H1 (cell line): ENCODE results near the gene CDK4. TPM values are rescaled to one million over a fixed set of nuclear protein-coding genes. Genes with fewer than 3 reads are reported as not detected.

Experiments
- ASH2L ChIP-seq: fragments of 200-600, 300-600 bp; sonication (generic); IDR thresholded peaks from one replicate; pipeline ENCODE4 v1.7.1; 2017; ENCODE audit warnings: low read length
- BACH1 ChIP-seq: IDR thresholded peaks from 2 replicates; pipeline ENCODE4 v1.6.1; 2012; ENCODE audit warnings: low read length, improper control_type of control experiment
- BRCA1 ChIP-seq: IDR thresholded peaks from 2 replicates; pipeline ENCODE4 v1.6.1; 2012; ENCODE audit warnings: low read depth, low read length, improper control_type of control experiment
- CBX5 ChIP-seq: fragments of 300-800, 300-1000 bp; sonication (generic); IDR thresholded peaks from 2 replicates; pipeline ENCODE4 v1.7.1; 2016; ENCODE audit warnings: antibody characterized with exemption, low read length, low read depth
- CEBPB ChIP-seq: IDR thresholded peaks from 2 replicates; pipeline ENCODE4 v1.6.1; 2012; ENCODE audit warnings: low read depth, low read length
- EGR1 ChIP-seq: IDR thresholded peaks from 2 replicates; pipeline ENCODE4 v1.6.1; 2011; ENCODE audit warnings: low read depth, low read length, borderline replicate concordance
- EP300 ChIP-seq, 2 experiments: IDR thresholded peaks; 1 replicate in 1 of 2; 2 replicates in 1 of 2; pipeline ENCODE4 v1.6.1; 2011 to 2012; ENCODE audit warnings: low read depth in 2 of 2, low read length in 2 of 2, mild to moderate bottlenecking in 2 of 2, borderline replicate concordance in 1 of 2, inconsistent platforms in 1 of 2, moderate library complexity in 1 of 2
- EZH2 ChIP-seq: fragments of 200-600 bp; sonication (generic); IDR thresholded peaks from 2 replicates; pipeline ENCODE4 v1.7.1; 2012; ENCODE audit warnings: low read depth, mild to moderate bottlenecking, moderate library complexity, low read length, inconsistent platforms; ENCODE audit not compliant: severe bottlenecking
- HDAC2 ChIP-seq, 2 experiments: fragments of 300-600 bp in 1 of 2; sonication (generic) in 1 of 2; IDR thresholded peaks; 2 replicates each; pipeline ENCODE4 v1.6.1; 2011 to 2012; ENCODE audit warnings: low read depth in 2 of 2, low read length in 2 of 2, mild to moderate bottlenecking in 2 of 2, moderate library complexity in 2 of 2, borderline replicate concordance in 1 of 2, inconsistent platforms in 1 of 2
- HDAC6 ChIP-seq: IDR thresholded peaks from one replicate; pipeline ENCODE4 v1.7.1; 2012; ENCODE audit warnings: low read depth, mild to moderate bottlenecking, inconsistent platforms, low read length, moderate library complexity
- JUN ChIP-seq: IDR thresholded peaks from 2 replicates; pipeline ENCODE4 v1.6.1; 2011; ENCODE audit warnings: low read depth, mild to moderate bottlenecking, improper control_type of control experiment, low read length
- KDM1A ChIP-seq: fragments of 200-600, 300-600 bp; sonication (generic); IDR thresholded peaks from 2 replicates; pipeline ENCODE4 v1.7.1; 2016; ENCODE audit warnings: mild to moderate bottlenecking, low read length, borderline replicate concordance
- MAX ChIP-seq: IDR thresholded peaks from 2 replicates; pipeline ENCODE4 v1.6.1; 2012; ENCODE audit warnings: inconsistent platforms
- NANOG ChIP-seq: IDR thresholded peaks from 2 replicates; pipeline ENCODE4 v1.6.1; 2011; ENCODE audit warnings: low read length, low read depth, mild to moderate bottlenecking, inconsistent platforms; ENCODE audit not compliant: insufficient read depth, poor library complexity, severe bottlenecking
- RAD21 ChIP-seq, 2 experiments: IDR thresholded peaks in 1 of 2; conservative IDR thresholded peaks in 1 of 2; 2 replicates each; pipeline ENCODE4 v1.6.1; 2011; ENCODE audit warnings: low read depth in 2 of 2, low read length in 2 of 2, improper control_type of control experiment in 1 of 2, inconsistent platforms in 1 of 2, mild to moderate bottlenecking in 1 of 2, moderate library complexity in 1 of 2
- RNF2 ChIP-seq: fragments of 200-900, 300-1000 bp; sonication (generic); IDR thresholded peaks from 2 replicates; pipeline ENCODE4 v1.7.1; 2016; ENCODE audit warnings: borderline replicate concordance, low read depth, mild to moderate bottlenecking, antibody characterized with exemption, low read length; ENCODE audit not compliant: poor library complexity, severe bottlenecking; ENCODE audit errors: missing control alignments
- SAP30 ChIP-seq: fragments of 300-600 bp; sonication (generic); IDR thresholded peaks from 2 replicates; pipeline ENCODE4 v1.7.1; 2012; ENCODE audit warnings: low read length, moderate library complexity, mild to moderate bottlenecking, inconsistent platforms; ENCODE audit not compliant: insufficient read depth, insufficient replicate concordance
- SIRT6 ChIP-seq: IDR thresholded peaks from one replicate; pipeline ENCODE4 v1.7.1; 2012; ENCODE audit warnings: low read length, inconsistent platforms
- SP1 ChIP-seq: IDR thresholded peaks from 2 replicates; pipeline ENCODE4 v1.6.1; 2011; ENCODE audit warnings: low read depth, low read length
- TAF1 ChIP-seq: IDR thresholded peaks from 2 replicates; pipeline ENCODE4 v1.6.1; 2011; ENCODE audit warnings: mild to moderate bottlenecking, low read depth, low read length
- TAF7 ChIP-seq: optimal IDR thresholded peaks from 2 replicates; pipeline ENCODE3; 2011; ENCODE audit warnings: low read depth, mild to moderate bottlenecking, inconsistent platforms, low read length, moderate library complexity, borderline replicate concordance
- TBP ChIP-seq: IDR thresholded peaks from 2 replicates; pipeline ENCODE4 v1.6.1; 2011; ENCODE audit warnings: low read depth, low read length, improper control_type of control experiment
- TEAD4 ChIP-seq: IDR thresholded peaks from 2 replicates; pipeline ENCODE4 v1.6.1; 2012; ENCODE audit warnings: low read depth, low read length, inconsistent platforms, mixed read lengths
- polyA plus RNA-seq, 7 experiments: library from polyadenylated mRNA; depleted of rRNA in 3 of 7; stranded (reverse) in 5 of 7; unstranded in 2 of 7; fragments of >200 nt in 5 of 7; fragments of 200-250 nt in 2 of 7; gene quantifications; 1 replicate in 5 of 7; 2 replicates in 1 of 7; 4 replicates in 1 of 7; pipeline versions ENCODE4 v1.2.1 to v1.2.3, GENCODE V29; 2011 to 2013; ENCODE audit warnings: missing spikeins in 2 of 7, mixed read lengths in 2 of 7
- total RNA-seq: library from RNA; stranded (reverse); fragmentation: NEBNext Ultra II Directional; extraction: Animal tissue kit (Norgen Biotek cat#: 25700); gene quantifications from 2 replicates; pipeline ENCODE4 v1.2.1, GENCODE V29; 2021

CDK4 gene
- total and polyA plus RNA-seq, 2 of the 8 experiments (the other 6 are each of a cell fraction or from before 2014, with no cell fraction given) = 174 to 368 TPM

DNA sequence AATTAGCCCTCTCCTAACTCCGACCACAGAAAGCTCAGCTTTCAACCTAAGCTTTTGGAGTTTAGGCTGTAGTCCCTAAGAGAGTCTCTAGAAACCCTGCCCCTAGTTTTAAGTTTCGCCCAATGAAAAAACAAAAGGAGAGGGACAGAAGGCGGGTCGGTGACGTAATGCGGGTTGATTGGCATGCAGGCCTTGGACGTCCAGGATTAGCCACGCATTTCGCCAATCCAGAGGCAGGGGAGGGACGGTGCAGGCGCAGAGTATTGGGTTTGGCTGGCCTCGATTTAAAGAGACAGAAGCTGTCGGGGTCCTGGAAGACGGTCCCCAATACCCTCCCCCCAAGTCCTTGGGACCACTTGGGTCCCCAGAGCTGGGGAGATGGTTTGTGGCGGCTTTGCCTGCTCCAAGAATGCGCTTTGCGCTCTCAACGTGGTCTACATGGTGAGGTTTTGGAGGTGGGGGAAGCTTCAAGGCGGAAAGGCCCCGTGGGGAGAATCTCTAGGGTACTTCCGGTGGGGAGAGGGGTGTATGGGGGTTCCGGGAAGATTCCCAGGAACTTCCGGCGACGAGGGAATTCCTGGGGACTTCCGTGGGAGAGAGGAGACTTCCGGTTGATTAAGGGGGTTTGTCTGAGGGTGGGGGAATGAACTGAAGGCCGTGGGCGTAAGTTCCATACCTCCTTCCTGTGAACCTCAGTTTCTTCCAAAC lies 7.2 kb downstream of the CDK4 start, which contains the start of gene TSPAN31 (continued):
- TF ChIP-seq BACH1 = no peak
- peak; percentile 64 for TF ChIP-seq TAF7
- no peak; a peak in 2 of 4 replicates for TF ChIP-seq HDAC2 (IDR thresholded peaks at IDR 0.05; ENCODE audit: borderline replicate concordance in 1 of 2, low read depth in 2 of 2, low read length in 2 of 2)
- TF ChIP-seq EP300 (IDR thresholded peaks at IDR 0.05; ENCODE audit: borderline replicate concordance in 1 of 2, low read depth in 2 of 2, low read length in 2 of 2) = no peak; a peak in 1 of 3 replicates
- no peak for TF ChIP-seq SAP30
- peak; percentile 56 for TF ChIP-seq TAF1
- TF ChIP-seq TEAD4 = peak; percentile 30; the same call in 1 of the 2 replicates
- TF ChIP-seq MAX = peak; percentile 36; the same call in 1 of the 2 replicates
- TF ChIP-seq EGR1 = peak; percentile 70
- no peak for TF ChIP-seq RNF2
- TF ChIP-seq SIRT6 = no peak
- TF ChIP-seq SP1 = peak; percentile 67; the same call in 1 of the 2 replicates
- TF ChIP-seq CEBPB = 0 out of 2 replicates have a peak, but pooled peaks have one; percentile 68
- TF ChIP-seq BRCA1 = no peak
- TF ChIP-seq JUN = no peak
- TF ChIP-seq RAD21 (IDR thresholded peaks at IDR 0.05 in 1 of 2, conservative IDR thresholded peaks at IDR 0.05 in 1 of 2; ENCODE audit: low read depth in 2 of 2, low read length in 2 of 2) = no peak
- peak; percentile 78 for TF ChIP-seq ASH2L
- no peak for TF ChIP-seq HDAC6
- TF ChIP-seq TBP = peak; percentile 64
- no peak for TF ChIP-seq CBX5
- TF ChIP-seq EZH2 = no peak
- TF ChIP-seq KDM1A = peak; percentile 36; the same call in 1 of the 2 replicates
- no peak for TF ChIP-seq NANOG
